Tibial artery (tissue), 4 donors: ENCODE results near the gene BZW2.

Experiments
- DNase-seq, 2 donors: peaks; one replicate each; pipeline ENCODE4 v3.0.0-alpha.2; 2019
- H3K27ac ChIP-seq, 2 donors: fragments of 200-600 bp; sonication (generic) in 1 of 2; 1 replicate in 1 of 2; 2 replicates in 1 of 2; pipeline ENCODE4 v1.5.1; 2018 to 2019; ENCODE audit warnings: mild to moderate bottlenecking in 1 of 2
- H3K27me3 ChIP-seq, 2 donors: fragments of 200-600 bp; sonication (generic) in 1 of 2; one replicate each; pipeline versions ENCODE4 v1.5.1 to v1.6.0; 2016 to 2019
- H3K36me3 ChIP-seq, 3 donors: fragments of 200-600 bp; sonication (generic) in 2 of 3; one replicate each; pipeline ENCODE4 v1.5.1; 2016 to 2019; ENCODE audit warnings: mild to moderate bottlenecking in 2 of 3
- H3K4me1 ChIP-seq, 4 donors: fragments of 200-600 bp; sonication (generic) in 2 of 4; 1 replicate in 3 of 4; 2 replicates in 1 of 4; pipeline ENCODE4 v1.5.1; 2016 to 2019
- H3K4me3 ChIP-seq, 2 donors: fragments of 200-600 bp; sonication (generic) in 1 of 2; 1 replicate in 1 of 2; 2 replicates in 1 of 2; pipeline ENCODE4 v1.5.1; 2018 to 2019; ENCODE audit warnings: mild to moderate bottlenecking in 2 of 2
- H3K9me3 ChIP-seq, 3 donors: fragments of 200-600 bp; sonication (generic) in 1 of 3; one replicate each; pipeline ENCODE4 v1.5.1; 2016 to 2019
- CTCF ChIP-seq, 2 experiments: fragments of 200-600 bp in 1 of 2; fragments of 450-650 bp in 1 of 2; IDR thresholded peaks; one replicate each; pipeline ENCODE4 v1.5.1; 2017 to 2019; ENCODE audit warnings: antibody characterized with exemption in 2 of 2, mild to moderate bottlenecking in 1 of 2, moderate library complexity in 1 of 2
- intact Hi-C: fragments of 100-400 bp; cut with DNase I; formaldehyde crosslinking; loops from one replicate; pipeline ENCODE4 v1.15.0; 2023; ENCODE audit warnings: low total_unique reads

BZW2 gene

GRCh38 chr7:16730937-16731336 lies 85.0 kb downstream of the BZW2 start:
- no peak for DNase-seq
- H3K27ac ChIP-seq, result no peak overlapping the region
- TF ChIP-seq CTCF (IDR thresholded peaks at IDR 0.05), result no peak
- no peaks in the 10 kb centered on the region for H3K36me3 ChIP-seq
- H3K9me3 ChIP-seq, result no peaks in the 10 kb centered on the region
- no peaks in the 10 kb centered on the region for H3K4me1 ChIP-seq
- intact Hi-C loops, result no loop called here
- no peak overlapping the region for H3K4me3 ChIP-seq
- no peaks in the 10 kb centered on the region for H3K27me3 ChIP-seq

GRCh38 chr7:16732828-16733227 lies 86.8 kb downstream of the BZW2 start:
- intact Hi-C loops, result no loop called here
- H3K4me3 ChIP-seq, result no peak overlapping the region
- H3K4me1 ChIP-seq, result no peaks in the 10 kb centered on the region
- TF ChIP-seq CTCF (IDR thresholded peaks at IDR 0.05), result no peak
- no peaks in the 10 kb centered on the region for H3K9me3 ChIP-seq
- no peaks in the 10 kb centered on the region for H3K36me3 ChIP-seq
- no peaks in the 10 kb centered on the region for H3K27me3 ChIP-seq
- no peak for DNase-seq
- H3K27ac ChIP-seq, result no peak overlapping the region

GRCh38 chr7:16734148-16734726 lies 88.3 kb downstream of the BZW2 start:
- no peak for TF ChIP-seq CTCF (IDR thresholded peaks at IDR 0.05)
- no peak overlapping the region for H3K27ac ChIP-seq
- no peaks in the 10 kb centered on the region for H3K9me3 ChIP-seq
- no peaks in the 10 kb centered on the region for H3K4me1 ChIP-seq
- intact Hi-C loops, result no loop called here
- no peak for DNase-seq
- no peak overlapping the region for H3K4me3 ChIP-seq
- H3K36me3 ChIP-seq, result no peaks in the 10 kb centered on the region
- H3K27me3 ChIP-seq, result no peaks in the 10 kb centered on the region

- TF ChIP-seq CTCF (IDR thresholded peaks at IDR 0.05), result no peak
- H3K27me3 ChIP-seq, result no peaks in the 10 kb centered on the region
- intact Hi-C loops, result no loop called here
- H3K9me3 ChIP-seq, result no peaks in the 10 kb centered on the region
- no peak overlapping the region for H3K27ac ChIP-seq
- DNase-seq, result no peak
- H3K4me3 ChIP-seq, result no peak overlapping the region
- H3K36me3 ChIP-seq, result no peaks in the 10 kb centered on the region
- H3K4me1 ChIP-seq, result no peaks in the 10 kb centered on the region
These were observed 89.0 kb downstream of the BZW2 start for GRCh38 chr7:16735020-16735419.

- intact Hi-C loops, result no loop called here
- DNase-seq, result no peak
- Histone ChIP-seq H3K27me3 (no peaks in the 10 kb centered on the region), H3K4me1 (peaks cover 0 to 7% (median 0%) of the 10 kb centered on the region in 4 donors), H3K36me3 (no peaks in the 10 kb centered on the region), H3K9me3 (no peaks in the 10 kb centered on the region), H3K27ac (no peak overlapping the region), H3K4me3 (no peak overlapping the region)
- TF ChIP-seq CTCF (IDR thresholded peaks at IDR 0.05), result no peak
These were observed 92.2 kb downstream of the BZW2 start for GRCh38 chr7:16738011-16738688.
